GM12874 (cell line): Measurements from ENCODE around the gene FGF14.

ENCODE experiments used
- CTCF ChIP-seq: IDR thresholded peaks from 2 replicates; pipeline ENCODE4 v1.5.1; 2011; ENCODE audit warnings: low read depth, mild to moderate bottlenecking, control low read depth, low read length, moderate library complexity; ENCODE audit not compliant: insufficient read depth

Gene FGF14

GRCh38 chr13:102277286-102277685 is 124.6 kb downstream of the FGF14 start:
- no peak for TF ChIP-seq CTCF

- no peak for TF ChIP-seq CTCF
Measured at GRCh38 chr13:102276404-102276803, 125.4 kb downstream of the FGF14 start.

- TF ChIP-seq CTCF = no peak
Measured at GRCh38 chr13:102275969-102276368, 125.9 kb downstream of the FGF14 start.

- no peak for TF ChIP-seq CTCF
Measured at GRCh38 chr13:102273111-102273510, 128.7 kb downstream of the FGF14 start.

GRCh38 chr13:102267191-102267590 is 134.7 kb downstream of the FGF14 start:
- TF ChIP-seq CTCF = no peak

- TF ChIP-seq CTCF = no peak
Measured at GRCh38 chr13:102261809-102262208, 140.0 kb downstream of the FGF14 start.

- no peak for TF ChIP-seq CTCF
Measured at GRCh38 chr13:102261316-102261715, 140.5 kb downstream of the FGF14 start.

- no peak for TF ChIP-seq CTCF
Measured at GRCh38 chr13:102260256-102260655, 141.6 kb downstream of the FGF14 start.
